K562 (cell line): ENCODE results near the gene IL1RN. TPM values are rescaled to one million over a fixed set of nuclear protein-coding genes. Genes with fewer than 3 reads are reported as not detected.

ENCODE experiments used
- ARID3B ChIP-seq: fragments of 250-450 bp; sonication (Bioruptor Pico); IDR thresholded peaks from 2 replicates; pipeline ENCODE4 v1.4.0; 2020; ENCODE audit warnings: borderline replicate concordance
- E2F3 ChIP-seq: fragments of 250-450 bp; sonication (Bioruptor Pico); IDR thresholded peaks from 2 replicates; pipeline ENCODE4 v1.4.0; 2020; ENCODE audit warnings: mild to moderate bottlenecking
- E2F8 ChIP-seq: fragments of 450-650 bp; IDR thresholded peaks from 2 replicates; pipeline ENCODE4 v1.7.1; 2018; ENCODE audit warnings: mild to moderate bottlenecking, low read depth; ENCODE audit not compliant: partially characterized antibody
- HMBOX1 ChIP-seq: sonication (generic); IDR thresholded peaks from 2 replicates; pipeline ENCODE4 v1.6.1; 2016
- KLF16 ChIP-seq: IDR thresholded peaks from 2 replicates; pipeline ENCODE4 v1.6.1; 2016; ENCODE audit warnings: antibody characterized with exemption
- LCOR ChIP-seq: sonication (generic); formaldehyde crosslinking; IDR thresholded peaks from 2 replicates; pipeline ENCODE4 v1.8.0; 2022; ENCODE audit warnings: mild to moderate bottlenecking, missing genetic modification reagents
- MAFK ChIP-seq: IDR thresholded peaks from 2 replicates; pipeline ENCODE4 v1.6.1; 2011; ENCODE audit warnings: low read length, improper control_type of control experiment
- RAD51 ChIP-seq: fragments of 450-650 bp; IDR thresholded peaks from 2 replicates; pipeline ENCODE4 v1.7.1; 2016; ENCODE audit warnings: low read depth, mild to moderate bottlenecking, borderline replicate concordance
- RBM34 ChIP-seq: fragments of 200-400 bp; formaldehyde crosslinking; IDR thresholded peaks from 2 replicates; pipeline ENCODE4 v1.6.1; 2018; ENCODE audit warnings: low read length, borderline replicate concordance; ENCODE audit not compliant: insufficient read depth
- SPI1 ChIP-seq: IDR thresholded peaks from 2 replicates; pipeline ENCODE4 v1.6.1; 2011; ENCODE audit warnings: low read depth, low read length, control low read depth, borderline replicate concordance
- THAP7 ChIP-seq: fragments of 250-450 bp; sonication (Bioruptor Pico); IDR thresholded peaks from 2 replicates; pipeline ENCODE4 v1.5.0; 2021
- ZBTB1 ChIP-seq: sonication (generic); formaldehyde crosslinking; IDR thresholded peaks from 2 replicates; pipeline ENCODE4 v1.8.1; 2023; ENCODE audit warnings: missing genetic modification reagents, low read depth, mild to moderate bottlenecking, borderline replicate concordance
- ZC3H8 ChIP-seq: fragments of 450-650 bp; IDR thresholded peaks from 2 replicates; pipeline ENCODE4 v1.6.1; 2017
- ZNF316 ChIP-seq: fragments of 450-650 bp; IDR thresholded peaks from 2 replicates; pipeline ENCODE4 v1.6.1; 2016
- ZNF408 ChIP-seq: fragments of 250-450 bp; sonication (Bioruptor Pico); IDR thresholded peaks from 2 replicates; pipeline ENCODE4 v1.4.0; 2020; ENCODE audit warnings: low read depth, mild to moderate bottlenecking, moderate library complexity
- polyA plus RNA-seq, 8 experiments: library from polyadenylated mRNA; depleted of rRNA in 4 of 8; stranded (reverse) in 5 of 8; unstranded in 3 of 8; fragments of >200 nt; fragmentation: Nextera tagmentation in 2 of 8; fragmentation: Illumina TruSeq in 1 of 8; extraction: Ambion mirVana in 2 of 8; extraction: Trizol in 1 of 8; gene quantifications; 2 replicates each; pipeline versions ENCODE4 v1.2.1 to v1.2.3, GENCODE V29; 2011 to 2014; ENCODE audit warnings: inconsistent platforms in 1 of 8, missing spikeins in 1 of 8
- total RNA-seq, 7 experiments: library from RNA; depleted of rRNA in 6 of 7; stranded (reverse); fragments of >200 nt in 6 of 7; fragmentation: Illumina TruSeq in 2 of 7; extraction: Trizol in 2 of 7; gene quantifications; 2 replicates each; pipeline versions ENCODE4 v1.2.1 to v1.2.3, GENCODE V29; 2011 to 2021; ENCODE audit warnings: low replicate concordance in 1 of 7

IL1RN gene
- total and polyA plus RNA-seq, 9 of the 15 experiments (the other 6 are each of a cell fraction or from before 2014, with no cell fraction given): 0.13 TPM; not detected in 8

GRCh38 chr2:113136828-113137775 is 9.7 kb downstream of the IL1RN start (continued):
- TF ChIP-seq RAD51 (no peak), ZC3H8 (no peak), MAFK (peak; percentile 61; the same call in 1 of the 2 replicates), ARID3B (CRISPR knock-in tag) (no peak), THAP7 (CRISPR knock-in tag) (no peak), E2F3 (CRISPR knock-in tag) (no peak), SPI1 (no peak), ZNF408 (CRISPR knock-in tag) (no peak), RBM34 (no peak), LCOR (no peak), ZNF316 (peak; percentile 90), KLF16 (peak; percentile 23; the same call in 1 of the 2 replicates), E2F8 (no peak), HMBOX1 (no peak), ZBTB1 (CRISPR knock-in tag) (no peak)
